ENCODE results near the gene OVOL2. TPM values are rescaled to one million over a fixed set of nuclear protein-coding genes. Genes with fewer than 3 reads are reported as not detected.

OVOL2 gene
- total RNA-seq, result not detected in 2 replicates

GRCh38 chr20:18057101-18057993, at the start of gene OVOL2:
OVOL2 (minus strand) TSS chr20:18057916; CDS start chr20:18057634, 282 bp downstream.

Small RNAs within 50 kb of the gene (small RNA-seq; reads per million reads assigned to genes)
- not detected for gene RNU7-137P

Other genes with a start within 250 kb of the OVOL2 start
- gene SNX5, start 89.1 kb downstream of the OVOL2 start, total RNA-seq, result 106 and 129 TPM in 2 replicates
- 7.5 and 13.9 TPM in 2 replicates for gene MGME1, start 88.9 kb downstream of the OVOL2 start, total RNA-seq
- gene KAT14, start 79.9 kb upstream of the OVOL2 start, total RNA-seq, result 10.8 and 12.3 TPM in 2 replicates
- gene PET117, start 79.9 kb upstream of the OVOL2 start, total RNA-seq, result 7.8 and 12.2 TPM in 2 replicates
- gene ZNF133, start 230.6 kb upstream of the OVOL2 start, total RNA-seq, result 13.0 and 14.7 TPM in 2 replicates

Data from vein endothelial cell (primary cell).